ENCODE data around the gene ZNF576.

GRCh38 chr19:43553656-43554055, 42.7 kb upstream of the ZNF576 start:
- no peak for TF ChIP-seq CTCF (IDR thresholded peaks at IDR 0.05; ENCODE audit: insufficient read depth, low read length)
- no peak for TF ChIP-seq POLR2AphosphoS5 (IDR thresholded peaks at IDR 0.05; ENCODE audit: low read depth)
- TF ChIP-seq REST (IDR thresholded peaks at IDR 0.05; ENCODE audit: insufficient replicate concordance, low read depth): no peak
- TF ChIP-seq GABPA (IDR thresholded peaks at IDR 0.05; ENCODE audit: low read depth): no peak
- no peak for TF ChIP-seq SPI1 (IDR thresholded peaks at IDR 0.05; ENCODE audit: borderline replicate concordance, low read depth)
